ENCODE results near the gene GLP1R.
"Not testable (repeated sequence)": the region's sequence is repeated elsewhere in the genome, so short reads cannot be mapped to it uniquely, and the experiment has no call there.

The GLP1R gene

GRCh38 chr6:39128106-39128505 lies 79.5 kb downstream of the GLP1R start:
- no peak for DNase-seq (ENCODE audit: low read depth)

GRCh38 chr6:39128832-39129231 lies 80.3 kb downstream of the GLP1R start:
- no peak for DNase-seq (ENCODE audit: low read depth)

GRCh38 chr6:39130691-39131090 lies 82.1 kb downstream of the GLP1R start:
- DNase-seq (ENCODE audit: low read depth) = no peak

- not testable (repeated sequence) for DNase-seq (ENCODE audit: low read depth)
These were observed 86.2 kb downstream of the GLP1R start for GRCh38 chr6:39134761-39135160.

GRCh38 chr6:39136207-39136606 lies 87.6 kb downstream of the GLP1R start:
- not testable (repeated sequence) for DNase-seq (ENCODE audit: low read depth)

GRCh38 chr6:39137245-39137644 lies 88.7 kb downstream of the GLP1R start:
- DNase-seq (ENCODE audit: low read depth) = no peak
